Activated CD4-positive, CD25-positive, alpha-beta regulatory T cell (primary cell): ENCODE measurements around the gene CAMK2D.

ENCODE experiments used
- DNase-seq, 4 experiments: peaks; one replicate each; lab custom pipeline; 2025; lab: John Stamatoyannopoulos, UW

The CAMK2D gene

DNA sequence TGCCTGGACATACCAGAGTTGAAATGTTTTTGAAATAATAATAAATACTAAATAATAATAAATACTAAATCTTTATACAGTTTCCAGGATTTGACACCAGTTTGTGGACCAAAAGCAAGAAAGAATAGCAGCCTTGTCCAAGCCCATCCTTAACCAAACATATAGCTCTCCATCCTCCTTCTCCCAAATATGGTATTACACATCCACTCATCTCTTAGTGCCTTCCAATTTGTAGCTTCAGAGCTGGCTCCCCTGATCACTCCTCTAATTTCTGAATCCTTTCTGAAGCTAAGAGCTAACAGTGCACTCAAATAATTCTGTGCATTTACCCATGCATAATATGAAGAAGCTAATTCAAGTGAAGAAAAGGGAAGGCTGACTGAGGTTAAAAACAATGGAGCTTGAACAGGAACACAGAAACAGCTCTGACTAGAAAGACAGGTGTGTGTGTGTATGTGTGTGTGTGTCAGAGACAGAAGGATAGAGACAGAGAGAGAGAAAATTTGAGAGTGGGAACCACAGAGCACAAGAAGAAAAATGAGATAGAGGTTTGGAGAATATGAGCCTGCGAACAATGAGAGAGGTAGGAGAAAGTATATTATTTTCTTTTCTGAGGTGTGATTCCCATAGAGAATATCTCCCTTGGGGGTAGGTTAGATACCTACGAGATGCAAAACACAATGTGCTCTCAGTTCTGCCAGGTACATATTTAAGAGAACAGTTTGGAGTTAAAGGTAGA is 123.5 kb downstream of the CAMK2D start:
- no peak for DNase-seq

DNA sequence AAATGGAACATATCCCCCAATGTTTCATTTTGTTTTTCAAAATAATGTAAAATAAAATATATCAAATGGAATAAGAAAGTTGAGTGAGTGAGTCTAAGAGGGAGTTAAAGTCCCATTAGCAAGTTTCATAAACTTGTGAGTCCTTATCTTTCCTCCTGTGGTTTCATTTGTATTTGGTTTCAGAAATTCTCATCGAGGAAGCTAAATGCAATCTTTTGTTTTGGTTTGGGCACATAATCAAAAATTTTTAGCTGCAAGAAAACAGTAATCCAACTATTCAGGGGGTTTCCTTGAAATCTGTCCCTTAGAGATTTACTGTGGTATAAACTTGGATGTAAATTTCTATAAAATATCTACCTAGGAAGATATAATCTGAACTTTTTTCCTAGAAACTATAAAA is 124.2 kb downstream of the CAMK2D start:
- no peak for DNase-seq

DNA sequence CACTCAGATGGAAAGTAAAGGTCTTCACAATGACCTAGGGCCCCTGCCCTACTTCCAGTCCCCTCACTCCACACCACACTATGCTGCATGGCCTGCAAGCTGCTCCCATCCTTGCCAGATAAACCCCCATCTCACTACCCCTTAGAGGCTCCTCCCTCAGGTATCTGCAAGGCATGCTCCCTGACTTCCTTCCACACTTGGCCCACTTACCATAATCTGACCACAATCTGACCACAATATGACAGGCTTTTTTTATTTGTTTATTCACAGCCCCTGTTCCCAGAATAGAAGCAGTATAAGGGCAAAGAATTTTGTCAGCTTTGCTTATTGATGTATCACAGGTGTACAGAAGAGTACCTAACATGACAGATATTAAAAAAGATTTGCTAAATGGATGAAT is 124.7 kb downstream of the CAMK2D start:
- no peak for DNase-seq

DNA sequence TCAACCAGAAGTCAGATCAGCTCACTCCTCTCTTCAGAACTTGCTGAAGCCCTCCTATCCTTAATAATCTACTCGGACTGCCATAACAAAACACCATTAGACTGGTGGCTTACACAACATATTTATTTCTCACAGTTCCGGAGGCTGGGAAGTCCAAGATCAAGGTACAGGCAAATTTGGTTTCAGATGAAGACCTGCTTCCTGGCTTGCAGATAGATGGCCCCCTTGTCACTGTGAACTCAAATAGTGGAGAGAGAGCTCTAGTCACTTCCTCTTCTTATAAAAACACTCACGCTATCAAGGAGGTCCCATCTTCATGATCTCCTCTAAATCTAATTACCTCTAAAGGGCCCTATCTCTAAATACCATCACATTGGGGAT is 125.1 kb downstream of the CAMK2D start:
- peak in 2 of 4 experiments; percentile 1 to 3 for DNase-seq

DNA sequence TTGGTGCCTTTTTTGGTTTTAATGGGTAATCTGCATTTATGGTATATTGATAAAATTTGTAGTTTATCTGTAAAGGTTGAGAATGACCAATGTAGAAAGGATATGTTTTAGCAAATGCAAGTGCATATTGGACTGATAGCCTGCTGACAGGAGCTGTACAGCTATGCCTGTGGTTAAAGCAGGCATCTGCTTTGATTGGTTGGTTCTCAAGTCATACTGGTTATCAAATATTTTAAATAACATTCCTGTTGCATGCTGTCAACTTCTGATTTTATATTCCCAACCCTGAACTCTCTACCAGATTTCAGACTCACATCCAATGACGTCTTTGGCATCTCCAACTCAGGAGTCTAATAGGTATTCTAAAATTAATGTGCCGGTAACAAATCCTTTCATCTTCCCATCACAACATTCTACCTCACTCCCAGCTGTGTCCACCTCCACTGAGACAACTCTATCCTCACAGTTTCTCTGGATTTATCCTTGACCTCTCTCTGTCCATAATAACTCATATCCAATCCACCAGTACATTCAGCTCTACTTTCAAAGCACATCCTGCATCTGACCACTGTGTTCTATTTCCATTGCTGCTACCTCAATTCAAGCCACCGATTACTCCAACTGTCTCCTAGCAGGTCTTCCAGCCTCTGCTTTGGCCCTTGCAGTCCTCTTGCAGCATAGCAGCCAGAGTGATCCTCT is 125.7 kb downstream of the CAMK2D start:
- DNase-seq, result no peak

DNA sequence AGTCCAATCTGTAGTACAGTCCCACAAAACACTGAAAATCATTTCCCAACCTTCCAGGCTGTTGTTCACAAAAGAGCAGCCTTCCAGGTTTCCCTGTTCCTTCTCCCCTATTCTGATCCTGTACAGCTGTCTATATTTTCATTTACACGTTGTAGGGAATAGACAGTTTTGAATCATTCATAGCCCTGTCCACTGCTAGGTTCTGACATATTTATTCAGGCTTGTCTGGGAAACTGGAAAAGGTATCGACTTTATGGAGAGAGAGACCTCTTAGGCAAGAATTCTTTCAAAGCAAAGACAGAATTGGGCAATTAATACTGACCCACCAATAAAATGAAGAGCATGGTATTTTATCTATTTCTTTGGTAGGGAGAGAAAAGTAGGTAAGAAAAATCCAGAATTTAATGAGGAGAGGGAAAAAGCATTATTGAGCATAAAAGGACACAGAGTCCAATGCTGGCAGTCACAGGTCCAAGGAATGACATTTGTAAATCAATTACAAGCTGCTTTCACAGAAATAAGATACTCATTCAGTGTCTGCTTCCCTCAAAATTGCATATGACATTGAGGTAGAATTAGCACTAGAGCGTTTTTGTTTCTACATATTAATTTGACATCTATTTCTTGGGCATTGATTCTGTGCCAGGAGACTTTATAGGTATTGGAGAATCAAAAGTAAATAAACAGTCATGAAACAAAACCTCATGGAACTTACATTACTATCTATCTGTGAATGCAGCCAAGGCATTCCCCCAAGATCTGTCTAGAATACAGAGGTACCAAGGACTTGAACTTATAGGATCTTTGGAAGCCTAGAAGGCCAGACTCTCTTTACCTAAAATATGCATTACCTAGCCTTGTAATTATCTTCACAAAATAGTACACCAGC is 127.2 kb downstream of the CAMK2D start:
- DNase-seq, result no peak

DNA sequence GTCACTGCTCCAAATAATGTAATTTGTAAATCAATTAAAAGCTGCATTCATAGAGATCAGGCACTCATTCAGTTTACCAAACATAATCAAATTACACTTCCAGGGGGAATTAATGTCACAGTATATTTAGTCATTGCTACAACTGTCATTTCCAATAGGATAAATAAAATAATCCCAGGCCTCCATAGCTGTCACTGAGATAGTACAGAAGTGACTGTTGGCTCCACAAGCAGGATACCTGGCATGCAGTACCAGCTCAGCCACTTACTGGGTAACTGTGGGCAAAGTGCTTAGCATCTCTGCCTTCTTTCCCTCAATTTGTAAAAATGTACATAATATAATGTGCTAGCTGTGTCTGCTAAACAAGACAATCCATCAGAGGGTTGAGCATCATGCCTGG is 128.1 kb downstream of the CAMK2D start:
- DNase-seq, result no peak

DNA sequence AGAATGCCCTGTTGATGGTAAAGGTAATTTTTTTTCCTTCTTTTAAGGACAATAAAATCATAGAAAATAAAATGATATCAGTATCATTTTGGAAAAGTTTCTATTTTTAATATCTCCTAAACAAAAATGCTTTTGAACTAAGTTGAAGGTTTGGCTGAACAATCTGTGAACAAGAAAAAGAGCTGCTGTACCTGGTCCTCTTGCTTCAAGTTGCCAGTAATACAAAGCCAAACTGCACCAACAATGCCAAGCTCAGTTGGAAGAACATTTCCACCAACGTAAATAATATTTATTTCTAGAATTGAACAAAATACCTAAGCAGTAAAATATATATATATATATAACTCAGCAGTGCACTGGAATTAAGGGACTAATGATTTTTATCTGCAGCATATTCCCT is 132.8 kb downstream of the CAMK2D start:
- DNase-seq, result no peak

DNA sequence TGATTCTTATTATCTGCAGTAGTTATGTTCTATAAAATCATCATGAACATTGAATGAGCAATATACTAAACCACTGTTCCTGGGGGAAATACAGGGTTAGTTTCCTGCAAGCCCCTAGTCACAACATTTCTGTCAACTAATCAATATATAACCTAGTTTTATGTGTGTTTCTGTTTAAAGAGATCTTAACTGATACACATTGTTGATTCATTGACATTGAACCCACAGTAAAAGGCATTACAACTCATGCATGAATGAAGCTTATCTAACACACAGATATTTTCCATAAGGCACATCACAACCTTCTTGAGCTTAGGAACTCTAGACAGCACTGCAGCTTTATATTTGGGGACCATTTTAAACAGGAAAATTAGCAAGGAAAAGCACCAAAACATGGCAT is 134.2 kb downstream of the CAMK2D start:
- DNase-seq, result no peak

DNA sequence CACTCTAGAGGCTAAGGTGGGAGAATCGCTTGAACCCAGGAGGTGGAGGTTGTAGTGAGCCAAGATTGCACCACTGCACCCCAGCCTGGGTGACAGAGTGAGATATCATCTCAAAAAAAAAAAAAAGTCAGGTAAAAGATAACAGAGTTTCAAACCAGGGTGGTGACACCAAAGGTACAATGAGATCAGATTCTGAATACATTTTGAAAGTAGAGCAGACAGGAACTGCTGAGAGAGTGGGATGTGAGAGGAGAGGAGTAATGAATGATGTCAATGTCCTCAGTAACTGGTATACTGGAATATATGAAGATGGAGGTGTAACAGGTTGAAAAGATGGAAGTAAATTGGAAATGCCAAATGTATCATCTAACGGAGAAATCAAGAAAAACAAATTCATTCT is 135.6 kb downstream of the CAMK2D start:
- no peak for DNase-seq

DNA sequence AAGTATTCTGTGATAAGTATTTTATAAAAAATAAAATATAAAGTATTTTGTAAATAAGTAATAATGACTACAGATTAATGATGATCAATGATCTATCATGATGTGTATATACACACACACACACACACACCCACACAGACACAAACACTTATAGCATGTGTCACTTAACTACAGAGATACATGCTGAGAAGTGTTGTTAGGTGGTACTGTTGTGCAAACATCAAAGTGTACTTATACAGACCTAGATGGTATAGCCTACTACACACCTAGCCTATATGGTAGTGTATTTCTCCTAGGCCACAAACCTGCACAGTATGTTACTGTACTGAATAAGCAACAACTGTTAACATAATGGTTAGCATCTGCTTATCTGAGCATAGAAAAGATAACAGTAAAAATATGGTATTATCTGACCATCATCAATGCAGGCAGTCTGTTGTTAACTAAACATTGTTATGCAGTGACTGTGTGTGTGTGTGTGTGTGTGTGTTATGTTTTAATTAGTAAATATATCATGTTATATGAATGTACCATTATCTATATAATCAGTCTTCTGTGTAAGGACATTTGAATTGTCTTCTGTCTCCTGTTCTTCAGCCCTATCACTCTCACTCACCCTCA is 138.2 kb downstream of the CAMK2D start:
- no peak for DNase-seq

DNA sequence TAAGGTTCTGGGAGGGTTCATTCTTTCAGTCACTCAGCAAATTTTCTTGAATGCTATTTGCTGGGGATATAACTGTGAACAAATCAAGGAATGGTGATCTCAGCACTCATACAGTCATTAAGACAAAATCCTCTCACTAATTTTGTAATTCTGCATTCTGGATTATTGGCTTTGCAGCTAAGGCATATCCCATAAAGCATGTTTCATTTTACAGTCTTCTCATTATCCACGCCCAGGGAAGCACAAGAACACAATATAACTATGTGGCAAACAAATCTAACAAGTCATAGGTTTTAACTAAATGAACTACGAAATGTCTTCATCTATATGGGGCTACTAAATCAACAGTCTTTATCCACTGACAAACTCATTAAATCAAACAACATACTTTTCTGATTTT is 139.9 kb downstream of the CAMK2D start:
- DNase-seq, result no peak

DNA sequence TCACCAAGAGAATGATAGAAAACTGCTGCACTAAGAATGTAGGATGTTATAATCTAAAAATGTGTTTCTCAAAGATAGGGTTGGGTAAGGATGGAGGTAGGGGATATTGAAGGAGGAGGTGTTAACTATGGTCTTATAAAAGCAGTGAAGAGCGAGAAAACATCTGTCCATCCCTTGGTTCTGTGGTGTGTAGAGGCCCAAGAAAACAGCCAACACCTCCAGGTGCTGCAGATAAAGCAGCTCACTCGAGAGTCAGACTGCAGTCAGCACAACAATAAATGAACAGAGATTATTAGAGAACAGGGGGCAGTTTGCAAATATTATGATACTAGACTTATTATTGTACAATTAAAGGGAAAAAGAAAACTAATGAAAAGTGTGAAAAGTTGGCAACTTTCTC is 141.5 kb downstream of the CAMK2D start:
- no peak for DNase-seq

DNA sequence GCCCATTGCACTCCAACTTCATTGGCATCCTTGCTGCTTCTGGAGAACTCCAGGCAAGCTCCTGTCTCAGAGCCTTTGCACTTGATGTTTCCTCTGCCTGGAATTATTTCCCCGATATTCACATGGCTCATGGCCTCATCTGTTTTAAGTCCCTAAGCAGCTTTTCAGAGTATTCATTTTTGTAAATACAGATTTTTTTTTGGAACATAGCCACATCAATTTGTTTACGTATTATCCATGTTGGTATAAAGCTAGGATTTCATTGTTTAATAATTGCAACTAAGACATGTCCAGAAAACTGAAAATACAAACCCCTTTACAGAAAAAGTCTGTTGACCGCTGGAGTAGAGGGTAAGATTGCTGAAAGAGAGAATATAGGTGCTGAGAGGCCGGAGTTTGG is 142.0 kb downstream of the CAMK2D start:
- DNase-seq, result no peak

DNA sequence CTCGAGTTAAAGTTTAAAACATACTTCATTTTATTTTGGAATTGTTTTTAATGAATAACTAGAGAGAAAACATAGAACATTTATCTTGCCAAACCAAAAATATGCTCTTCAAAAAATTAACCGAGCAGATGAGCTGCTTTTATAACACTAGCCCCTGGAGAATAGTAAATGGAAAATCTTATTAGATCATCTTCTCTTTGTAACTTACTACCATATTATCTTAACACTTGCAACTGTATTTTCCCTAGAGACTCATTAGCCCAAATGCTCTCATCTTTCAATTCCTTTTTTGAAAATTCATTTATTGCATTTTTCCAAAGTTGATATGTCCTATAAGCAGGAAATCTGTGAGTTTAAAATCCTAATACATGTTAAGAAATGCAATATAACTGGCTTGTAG is 143.3 kb downstream of the CAMK2D start:
- no peak for DNase-seq

DNA sequence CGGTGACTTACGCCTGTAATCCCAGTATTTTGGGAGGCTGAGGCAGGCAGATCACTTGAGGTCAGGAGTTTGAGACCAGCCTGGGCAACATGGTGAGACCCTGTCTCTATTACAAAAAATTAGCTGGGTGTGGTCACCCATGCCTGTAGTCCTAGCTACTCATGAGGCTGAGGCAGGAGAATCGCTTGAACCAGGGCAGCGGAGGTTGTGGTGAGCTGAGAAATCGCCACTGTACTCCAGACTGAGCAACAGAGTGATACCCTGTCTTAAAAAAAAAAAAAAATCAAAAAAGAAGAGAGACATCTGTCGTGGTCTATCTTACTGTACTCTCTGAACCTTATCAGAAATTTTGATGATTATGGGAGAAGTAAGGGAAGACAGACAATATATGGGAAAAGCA is 144.3 kb downstream of the CAMK2D start:
- no peak for DNase-seq

DNA sequence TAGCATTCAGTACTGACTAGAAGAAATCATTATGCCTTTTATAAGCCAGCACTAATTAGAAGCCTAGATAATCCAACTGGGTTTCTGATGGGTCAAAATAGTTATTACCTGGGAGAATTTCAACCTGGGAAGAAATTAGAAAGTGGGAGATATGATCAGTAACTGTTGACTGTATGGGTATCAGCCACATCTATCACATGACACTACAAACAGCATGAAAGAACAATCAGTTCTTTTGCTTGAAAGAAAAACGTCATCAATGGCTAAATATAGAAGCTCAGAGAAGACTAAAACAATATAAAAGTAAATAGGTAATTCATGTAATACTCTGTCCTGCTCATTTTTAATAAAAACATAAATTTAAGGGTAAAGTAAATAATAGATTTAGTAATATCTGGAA is 145.1 kb downstream of the CAMK2D start:
- DNase-seq, result no peak

DNA sequence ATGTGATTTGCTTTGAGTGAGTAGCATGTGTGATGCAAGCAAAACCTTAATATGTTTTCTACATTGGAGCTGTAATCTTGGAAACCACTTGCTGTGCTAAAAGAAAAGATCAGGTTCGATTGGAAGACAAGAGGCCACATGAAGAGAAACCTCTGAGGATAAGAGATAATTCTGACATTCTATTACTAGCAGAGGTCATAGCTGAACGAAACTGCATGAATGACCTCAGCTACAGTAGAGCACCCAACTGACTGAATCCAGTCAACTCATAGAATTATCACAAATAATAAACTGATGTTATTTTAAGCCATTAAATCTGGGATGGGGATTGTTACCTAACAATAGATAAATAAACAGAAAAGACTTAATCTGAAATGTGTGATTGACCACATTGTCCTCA is 147.1 kb downstream of the CAMK2D start:
- DNase-seq, result no peak

DNA sequence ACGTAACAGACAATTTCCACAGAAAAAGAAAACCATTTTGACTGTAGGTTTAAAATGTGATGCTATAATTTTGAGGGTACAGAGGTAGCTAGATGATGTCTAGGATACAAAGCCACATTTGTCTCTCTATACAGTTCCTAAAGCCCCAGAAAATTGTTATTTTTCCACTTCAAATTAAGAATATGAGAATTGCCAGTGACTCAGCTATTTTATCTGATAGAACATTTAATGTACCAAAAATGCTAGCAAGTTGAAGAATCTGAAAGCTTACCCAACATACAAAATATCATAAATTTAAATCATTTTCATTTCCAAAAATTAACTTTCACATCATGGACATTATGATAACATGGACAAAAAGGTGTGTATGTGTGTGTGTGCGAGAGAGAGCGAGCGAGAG is 148.0 kb downstream of the CAMK2D start:
- no peak for DNase-seq

DNA sequence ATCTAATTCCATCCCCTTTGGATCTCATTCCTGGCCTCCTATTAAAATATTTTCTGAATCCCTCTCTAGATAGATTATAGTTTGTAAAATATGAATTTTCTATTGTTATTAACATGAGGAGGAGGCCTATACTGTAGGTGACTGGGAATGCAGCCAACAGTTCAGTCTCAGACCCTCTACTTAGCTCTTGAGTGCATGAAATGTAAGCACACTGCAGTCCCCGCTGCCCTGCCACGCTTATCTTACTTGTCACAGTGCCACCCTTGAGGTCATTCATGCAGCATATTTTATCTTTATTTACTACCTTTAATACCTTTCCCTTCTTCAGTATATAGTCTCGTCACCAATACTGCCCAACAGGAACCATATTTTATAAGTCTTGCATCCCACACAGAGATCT is 151.0 kb downstream of the CAMK2D start:
- no peak for DNase-seq

DNA sequence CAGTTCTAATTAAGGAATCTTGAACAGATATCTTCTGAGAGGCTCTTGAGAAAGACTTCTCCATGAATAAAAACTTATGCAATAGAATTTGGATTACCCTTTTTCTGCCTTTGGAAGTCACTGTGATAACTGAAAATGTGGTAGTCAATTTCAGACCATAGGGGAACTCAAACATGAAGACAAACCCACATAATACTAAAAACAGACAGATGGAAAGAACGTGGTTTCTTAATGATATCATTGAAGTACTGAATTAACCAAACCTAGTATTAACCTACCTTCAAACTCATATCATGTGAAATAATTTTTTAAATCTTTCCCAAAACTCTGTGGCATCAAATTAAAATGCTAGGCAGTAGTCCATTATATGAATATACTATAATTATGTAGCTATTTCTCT is 153.5 kb downstream of the CAMK2D start:
- DNase-seq, result no peak

DNA sequence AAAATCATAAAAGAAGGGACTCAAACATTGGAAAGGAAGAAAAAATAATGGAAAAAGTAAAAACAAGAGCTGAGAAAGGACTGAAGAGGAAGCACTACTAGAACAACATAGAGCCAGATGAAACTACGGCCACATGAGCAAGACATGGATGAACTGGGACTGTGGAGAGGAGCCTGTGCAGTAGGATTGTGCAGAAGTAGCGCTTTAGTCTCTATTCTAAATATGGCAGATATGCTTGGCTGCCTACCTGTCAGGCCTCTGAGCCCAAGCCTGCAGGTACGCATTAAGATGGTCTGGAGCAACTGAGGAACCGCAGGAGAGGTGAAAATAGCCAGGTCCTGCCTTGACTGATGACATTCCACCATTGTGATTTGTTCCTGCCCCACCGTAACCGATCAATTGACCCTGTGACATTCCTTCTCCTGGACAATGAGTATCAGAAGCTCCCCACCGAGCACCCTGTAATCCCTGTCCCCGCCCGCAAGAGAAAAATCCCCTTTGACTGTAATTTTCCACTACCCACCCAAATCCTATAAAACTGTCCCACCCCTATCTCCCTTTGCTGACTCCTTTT is 154.3 kb downstream of the CAMK2D start:
- no peak for DNase-seq
